HAP-1 (cell line): ENCODE data around the gene CC2D1A.
"Not testable (repeated sequence)": the region's sequence is repeated elsewhere in the genome, so short reads cannot be mapped to it uniquely, and the experiment has no call there.

Experiments used
- DNase-seq, 2 experiments: peaks; one replicate each; pipeline ENCODE4 v3.0.0-alpha.2; 2016 to 2020; ENCODE audit warnings: low spot score in 2 of 2
- H3K27me3 ChIP-seq: fragments of 250-450 bp; sonication (Bioruptor Pico); 2 replicates; pipeline ENCODE4 v1.5.1; 2020; ENCODE audit warnings: low read depth, mild to moderate bottlenecking, moderate library complexity
- H3K36me3 ChIP-seq: fragments of 250-450 bp; sonication (Bioruptor Pico); replicated peaks from 2 replicates; pipeline ENCODE4 v1.5.1; 2020; ENCODE audit warnings: mild to moderate bottlenecking
- H3K4me1 ChIP-seq: fragments of 250-450 bp; sonication (Bioruptor Pico); 2 replicates; pipeline ENCODE4 v1.5.1; 2020; ENCODE audit warnings: mild to moderate bottlenecking
- H3K4me3 ChIP-seq: fragments of 250-450 bp; sonication (Bioruptor Pico); 2 replicates; pipeline ENCODE4 v1.5.1; 2020; ENCODE audit warnings: mild to moderate bottlenecking, moderate library complexity
- H3K9me3 ChIP-seq: fragments of 250-450 bp; sonication (Bioruptor Pico); 2 replicates; pipeline ENCODE4 v1.5.1; 2020; ENCODE audit warnings: mild to moderate bottlenecking, moderate library complexity
- in situ Hi-C: fragments of 300-500 bp; cut with MboI; formaldehyde crosslinking; loops from 3 replicates; pipeline ENCODE4 v1.14.3; 2020; ENCODE audit warnings: low sequenced_read_pairs, inconsistent platforms, mixed read lengths

Gene CC2D1A

DNA sequence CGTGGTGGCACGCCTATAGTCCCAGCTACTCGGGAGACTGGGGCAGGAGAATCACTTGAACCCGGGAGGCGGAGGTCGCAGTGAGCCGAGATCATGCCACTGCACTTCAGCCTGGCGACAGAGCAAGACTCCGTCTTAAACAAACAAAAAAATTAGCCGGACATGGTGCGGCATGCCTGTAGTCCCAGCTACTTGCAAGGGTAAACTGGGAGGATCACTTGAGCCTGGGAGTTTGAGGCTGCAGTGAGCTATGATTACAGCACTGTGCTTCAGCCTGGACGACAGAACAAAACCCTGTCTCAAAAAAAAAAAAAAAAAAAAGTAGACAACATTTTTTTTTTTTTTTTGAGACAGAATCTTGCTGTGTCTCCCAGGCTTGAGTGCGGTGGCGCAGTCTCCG lies 65.9 kb downstream of the CC2D1A start:
- H3K36me3 ChIP-seq, result peaks cover 20% of the 10 kb centered on the region
- DNase-seq, in situ Hi-C loops, H3K4me3 ChIP-seq, H3K9me3 ChIP-seq, H3K27me3 ChIP-seq, H3K4me1 ChIP-seq: not testable (repeated sequence)

- H3K4me1 ChIP-seq, result no peaks in the 10 kb centered on the region
These were observed 66.6 kb downstream of the CC2D1A start for GRCh38 chr19:13972368-13973155.

DNA sequence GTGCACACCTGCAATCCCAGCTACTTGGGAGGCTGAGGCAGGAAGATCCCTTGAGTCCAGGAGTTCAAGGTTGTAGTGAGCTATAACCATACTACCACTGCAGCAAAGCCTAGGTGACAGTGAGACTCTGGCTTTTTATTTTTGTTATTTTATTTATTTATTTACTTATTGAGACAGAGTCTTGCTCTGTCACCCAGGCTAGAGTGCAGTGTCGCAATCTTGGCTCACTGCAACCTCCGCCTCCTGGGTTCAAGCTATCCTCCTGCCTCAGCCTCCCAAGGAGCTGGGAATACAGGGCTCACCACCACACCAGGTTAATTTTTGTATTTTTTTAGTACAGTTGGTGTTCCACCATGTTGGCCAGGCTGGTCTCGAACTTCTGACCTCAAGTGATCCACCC lies 67.5 kb downstream of the CC2D1A start:
- peaks cover 16% of the 10 kb centered on the region for H3K36me3 ChIP-seq
- in situ Hi-C loops, H3K27me3 ChIP-seq, H3K4me3 ChIP-seq, DNase-seq, H3K4me1 ChIP-seq, H3K9me3 ChIP-seq: not testable (repeated sequence)

More at GRCh38 chr19:13972368-13973155, 66.6 kb downstream of the CC2D1A start:
- H3K27me3 ChIP-seq, result no peaks in the 10 kb centered on the region
- no peak for DNase-seq
- no peaks in the 10 kb centered on the region for H3K9me3 ChIP-seq
- in situ Hi-C loops, result no loop called here
- H3K4me3 ChIP-seq, result no peak overlapping the region
- peaks cover 19% of the 10 kb centered on the region for H3K36me3 ChIP-seq

- no peaks in the 10 kb centered on the region for H3K27me3 ChIP-seq
- no peak overlapping the region for H3K4me3 ChIP-seq
- no peaks in the 10 kb centered on the region for H3K9me3 ChIP-seq
- H3K4me1 ChIP-seq, result no peaks in the 10 kb centered on the region
- DNase-seq, result peak in 1 of 2 experiments; percentile 52
- H3K36me3 ChIP-seq, result peaks cover 15% of the 10 kb centered on the region
- in situ Hi-C loops, result no loop called here
These were observed 68.1 kb downstream of the CC2D1A start for GRCh38 chr19:13974073-13974472.

DNA sequence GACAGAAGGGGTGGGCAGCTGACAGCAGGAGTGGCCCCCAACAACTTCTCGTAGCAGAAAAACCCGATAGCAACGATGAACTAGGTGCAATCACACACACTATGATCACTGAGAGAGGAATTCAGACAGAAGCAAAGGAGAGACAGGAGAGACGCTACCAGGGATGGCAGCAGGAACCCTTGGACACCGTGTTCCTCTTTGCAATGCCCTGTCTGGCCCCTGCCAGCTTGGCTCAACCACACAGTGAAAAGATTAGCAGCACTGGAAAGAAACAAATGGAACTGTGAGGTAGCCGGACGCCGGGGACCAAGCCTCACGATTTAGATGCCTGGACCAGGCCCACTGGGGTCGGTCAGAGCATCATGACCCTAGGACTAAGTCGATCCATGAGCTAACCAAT lies 69.9 kb downstream of the CC2D1A start:
- H3K36me3 ChIP-seq, result peaks cover 15% of the 10 kb centered on the region
- in situ Hi-C loops, result no loop called here

GRCh38 chr19:13976446-13976845 lies 70.4 kb downstream of the CC2D1A start:
- peaks cover 15% of the 10 kb centered on the region; the same call in 1 of the 2 replicates for H3K36me3 ChIP-seq
- DNase-seq, result no peak
- no peak overlapping the region for H3K4me3 ChIP-seq
- no peaks in the 10 kb centered on the region for H3K9me3 ChIP-seq
- H3K27me3 ChIP-seq, result no peaks in the 10 kb centered on the region
- no peaks in the 10 kb centered on the region for H3K4me1 ChIP-seq
- in situ Hi-C loops, result no loop called here

More for the DNA sequence above, 69.9 kb downstream of the CC2D1A start:
- Histone ChIP-seq H3K4me3 (no peak overlapping the region), H3K9me3 (no peaks in the 10 kb centered on the region), H3K4me1 (no peaks in the 10 kb centered on the region), H3K27me3 (no peaks in the 10 kb centered on the region)
- DNase-seq, result no peak

- no peaks in the 10 kb centered on the region for H3K9me3 ChIP-seq
These were observed 71.8 kb downstream of the CC2D1A start for GRCh38 chr19:13977803-13978202.

GRCh38 chr19:13978351-13979243 lies 72.6 kb downstream of the CC2D1A start:
- in situ Hi-C loops, result no loop called here
- DNase-seq, result peak in 1 of 2 experiments; percentile 58
- Histone ChIP-seq H3K4me1 (no peaks in the 10 kb centered on the region), H3K4me3 (no peak overlapping the region), H3K36me3 (peaks cover 15% of the 10 kb centered on the region), H3K9me3 (no peaks in the 10 kb centered on the region), H3K27me3 (no peaks in the 10 kb centered on the region)

More at GRCh38 chr19:13977803-13978202, 71.8 kb downstream of the CC2D1A start:
- in situ Hi-C loops, result no loop called here
- H3K4me3 ChIP-seq, result no peak overlapping the region
- no peak for DNase-seq
- peaks cover 15% of the 10 kb centered on the region for H3K36me3 ChIP-seq
- no peaks in the 10 kb centered on the region for H3K4me1 ChIP-seq
- H3K27me3 ChIP-seq, result no peaks in the 10 kb centered on the region

DNA sequence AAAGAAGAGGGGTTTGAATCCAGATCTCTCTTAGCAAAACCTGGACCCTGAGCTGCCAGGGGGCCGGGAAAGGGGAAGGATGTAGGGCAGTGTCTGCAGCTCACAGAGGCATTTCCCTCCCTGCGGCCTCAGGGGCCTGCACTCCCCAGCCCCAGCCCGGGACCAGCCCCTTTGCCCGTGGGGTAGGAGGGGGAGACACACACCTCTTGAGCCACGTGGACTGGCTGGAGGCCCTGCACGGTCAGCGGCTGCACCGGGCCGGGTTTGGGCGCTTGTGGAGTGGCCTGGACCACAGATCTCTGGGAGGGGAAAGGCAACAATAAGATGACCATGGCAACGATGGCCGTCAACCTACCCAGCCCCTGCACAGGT lies 73.2 kb downstream of the CC2D1A start:
- DNase-seq, result no peak
- peaks cover 15% of the 10 kb centered on the region for H3K36me3 ChIP-seq
- no peaks in the 10 kb centered on the region for H3K9me3 ChIP-seq
- no peaks in the 10 kb centered on the region for H3K27me3 ChIP-seq
- no peak overlapping the region for H3K4me3 ChIP-seq
- in situ Hi-C loops, result no loop called here
- H3K4me1 ChIP-seq, result no peaks in the 10 kb centered on the region

DNA sequence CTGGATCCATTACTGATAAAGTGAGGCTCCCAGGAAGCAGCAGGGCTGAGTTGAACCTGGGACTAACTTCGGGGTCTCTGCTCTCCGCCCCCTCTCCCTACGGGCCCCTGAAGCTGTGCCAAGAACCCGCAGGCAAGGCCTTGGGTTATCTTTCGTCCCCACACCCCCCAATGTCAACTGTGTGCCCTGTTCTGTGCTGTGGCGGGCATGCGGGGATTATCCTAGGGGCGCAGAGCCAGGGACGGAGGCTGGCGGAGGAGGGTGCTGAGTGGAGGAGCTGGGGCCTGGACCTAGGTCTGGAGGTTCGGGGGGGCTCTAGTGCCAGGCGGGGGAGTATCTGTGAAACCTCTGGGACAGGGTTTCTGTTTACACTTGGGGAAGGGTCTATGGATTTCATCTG lies 73.7 kb downstream of the CC2D1A start:
- H3K9me3 ChIP-seq, result no peaks in the 10 kb centered on the region
- H3K27me3 ChIP-seq, result no peaks in the 10 kb centered on the region
- H3K4me1 ChIP-seq, result no peaks in the 10 kb centered on the region
- peaks cover 15% of the 10 kb centered on the region for H3K36me3 ChIP-seq
- no peak for DNase-seq
- in situ Hi-C loops, result no loop called here
- no peak overlapping the region for H3K4me3 ChIP-seq

DNA sequence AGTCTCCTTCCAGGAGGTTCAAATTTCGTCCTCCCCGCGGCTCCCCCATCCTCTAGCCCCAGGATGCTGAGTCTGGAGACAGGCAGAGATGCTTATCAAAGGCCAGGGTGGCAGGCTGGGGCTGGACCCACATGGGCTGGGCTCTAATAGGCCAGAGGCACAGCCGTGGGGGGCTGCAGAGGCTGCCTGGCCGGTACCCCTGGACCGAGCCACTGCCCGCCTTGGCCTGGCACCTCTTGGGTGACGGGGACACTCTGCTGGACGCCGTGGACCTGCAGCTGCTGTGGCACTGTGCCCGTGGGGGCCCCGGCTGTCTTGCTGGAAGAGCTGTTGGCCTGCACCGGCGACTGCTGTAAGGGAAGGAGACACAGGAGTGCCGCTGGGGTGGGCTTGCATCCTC lies 74.3 kb downstream of the CC2D1A start:
- in situ Hi-C loops, result no loop called here
- DNase-seq, result no peak
- Histone ChIP-seq H3K27me3 (no peaks in the 10 kb centered on the region), H3K9me3 (no peaks in the 10 kb centered on the region), H3K36me3 (peaks cover 14% of the 10 kb centered on the region), H3K4me3 (no peak overlapping the region), H3K4me1 (no peaks in the 10 kb centered on the region)
